ENCODE measurements around the gene ACBD6.

- TF ChIP-seq CTCF (IDR thresholded peaks at IDR 0.05) (no peak), POLR2A (IDR thresholded peaks at IDR 0.05; ENCODE audit: low read depth) (no peak), POLR2AphosphoS5 (IDR thresholded peaks at IDR 0.05) (no peak)
These were observed 219.9 kb downstream of the ACBD6 start for GRCh38 chr1:180282401-180283044.
